SKM-1 (cell line): ENCODE results near the gene CERS3.

Experiments used
- DNase-seq: peaks from one replicate; lab custom pipeline; 2025; ENCODE audit not compliant: unreplicated experiment; lab: John Stamatoyannopoulos, UW

The CERS3 gene

DNA sequence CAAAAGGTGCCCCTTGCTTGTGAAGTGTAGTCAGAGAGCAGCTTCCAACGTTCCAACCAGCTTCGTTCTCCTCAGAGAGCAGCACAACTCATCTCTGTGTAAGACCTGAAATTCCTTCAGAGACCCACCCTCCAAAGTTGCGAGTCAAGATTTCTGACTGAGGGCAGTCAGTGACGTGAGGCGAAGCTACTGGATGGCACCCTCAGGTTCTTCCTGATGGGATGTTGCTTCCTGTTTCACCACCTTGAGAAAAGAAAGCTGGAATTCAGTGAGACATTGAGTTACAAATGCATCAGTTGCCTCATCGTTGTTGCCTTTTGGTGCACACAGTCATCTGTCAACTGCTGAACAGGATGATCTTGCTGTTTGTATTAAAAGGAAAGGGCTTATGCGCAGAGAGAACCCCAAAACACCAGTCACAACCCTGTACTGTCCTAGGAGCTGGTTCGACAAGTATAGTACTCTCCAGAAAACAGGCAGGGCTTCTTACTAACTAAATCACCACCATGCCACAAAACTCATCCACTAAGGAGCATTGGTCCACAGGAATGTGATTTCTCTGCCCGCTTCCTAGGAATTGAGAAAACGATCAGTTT lies at the start of gene CERS3:
CERS3 (minus strand) TSS at position 118 of the 596 bp plus-strand sequence. CDS start 27,101 bp downstream, outside the sequence.
- DNase-seq, result no peak

DNA sequence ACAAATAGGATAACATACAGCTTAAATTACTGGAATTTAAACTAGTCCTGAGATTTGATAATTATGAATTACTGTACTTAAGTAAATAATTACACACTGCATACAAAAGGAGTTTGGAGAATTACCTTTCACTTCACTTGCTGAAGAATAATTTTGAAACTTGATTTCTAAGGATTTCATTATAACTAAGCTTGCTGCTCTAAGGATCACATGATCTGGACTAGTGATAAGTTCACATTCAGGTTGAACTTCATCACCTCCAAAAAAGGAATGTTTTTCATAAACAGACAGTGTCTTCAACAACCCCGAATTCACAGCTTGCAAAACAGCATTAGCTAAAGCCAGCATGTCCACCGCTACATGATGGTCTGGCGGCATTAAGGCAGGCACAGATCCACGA lies 44.8 kb upstream of the CERS3 start:
- DNase-seq, result no peak

DNA sequence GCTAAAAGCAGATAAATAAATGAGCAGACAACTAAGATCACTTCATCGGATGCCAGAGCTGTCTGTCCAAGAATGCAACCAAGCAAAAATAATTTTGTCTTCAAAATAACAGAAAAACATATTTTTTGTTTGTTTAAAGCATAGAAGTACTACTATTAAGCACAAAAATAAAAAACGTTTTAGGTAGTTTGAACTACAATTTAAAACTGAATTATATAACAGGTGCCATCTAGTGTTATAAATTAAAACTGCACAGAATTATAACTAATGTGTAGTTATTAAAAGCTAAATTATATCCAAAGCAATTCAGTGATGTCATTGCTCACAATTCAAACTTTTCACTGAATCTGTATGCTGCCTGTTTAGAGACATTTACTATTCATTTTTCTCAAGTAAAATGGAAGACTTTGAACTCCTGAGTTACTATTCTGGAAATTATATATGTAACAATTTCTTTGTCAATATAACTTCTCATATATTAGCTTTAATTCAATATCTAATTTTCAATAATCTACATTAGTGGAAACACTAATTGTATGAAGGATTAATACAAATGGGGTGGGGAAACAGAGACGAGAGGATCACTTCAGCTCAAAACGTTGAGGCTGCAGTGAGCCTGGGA lies 43.7 kb upstream of the CERS3 start:
- no peak for DNase-seq

DNA sequence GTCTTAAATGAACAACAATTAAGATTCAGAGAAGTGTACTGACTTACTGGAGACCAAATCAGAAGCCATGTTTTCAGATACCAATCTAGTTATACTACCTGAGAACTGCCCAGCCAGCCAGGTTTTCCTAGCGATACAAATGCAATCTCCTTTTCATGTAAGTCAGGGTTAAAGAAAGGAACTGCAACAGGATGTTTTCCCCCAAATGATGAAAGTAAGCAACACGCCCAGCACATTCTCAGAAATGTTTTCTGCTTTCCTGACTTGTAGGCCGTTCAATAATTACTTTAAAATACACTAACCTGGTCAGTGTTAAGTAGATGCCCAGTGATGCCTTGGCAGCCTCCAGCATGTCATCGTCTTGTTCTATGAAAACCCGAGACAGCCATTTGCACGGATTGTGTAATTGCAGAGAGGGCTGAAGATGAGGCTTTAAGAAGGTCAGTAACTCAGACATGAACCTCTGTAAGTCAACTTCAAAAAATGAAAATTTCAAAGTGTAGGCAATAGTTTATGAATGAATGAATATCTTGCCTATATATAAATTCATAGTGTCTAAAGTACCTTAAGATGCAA lies 42.9 kb upstream of the CERS3 start:
- no peak for DNase-seq

DNA sequence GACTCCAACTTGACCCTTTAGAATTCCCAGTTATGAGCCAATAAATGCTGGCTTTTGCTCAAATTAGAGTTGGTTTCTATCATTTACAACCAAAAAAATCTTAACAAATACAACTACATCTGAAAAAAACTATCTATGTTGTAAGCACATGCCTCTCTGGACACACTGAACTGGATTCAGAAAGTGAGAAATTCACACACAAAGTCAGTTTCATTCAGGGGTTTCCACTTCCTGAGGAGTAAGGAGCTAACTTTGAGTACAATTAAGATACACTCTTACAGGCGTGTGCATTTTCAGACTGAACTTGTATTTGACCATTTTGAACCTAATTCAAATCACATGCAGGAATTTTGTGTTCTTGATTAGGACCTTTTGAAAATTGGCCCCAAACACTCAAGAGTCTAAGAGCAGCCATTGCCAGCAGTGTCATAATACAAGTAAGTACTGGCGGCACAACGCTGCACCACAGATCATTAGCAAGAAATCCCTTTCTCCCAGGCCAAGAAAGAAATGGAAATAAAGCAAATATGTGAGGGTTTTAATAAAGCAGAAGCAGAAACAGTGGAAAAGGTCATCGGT lies 42.1 kb upstream of the CERS3 start:
- DNase-seq, result no peak

DNA sequence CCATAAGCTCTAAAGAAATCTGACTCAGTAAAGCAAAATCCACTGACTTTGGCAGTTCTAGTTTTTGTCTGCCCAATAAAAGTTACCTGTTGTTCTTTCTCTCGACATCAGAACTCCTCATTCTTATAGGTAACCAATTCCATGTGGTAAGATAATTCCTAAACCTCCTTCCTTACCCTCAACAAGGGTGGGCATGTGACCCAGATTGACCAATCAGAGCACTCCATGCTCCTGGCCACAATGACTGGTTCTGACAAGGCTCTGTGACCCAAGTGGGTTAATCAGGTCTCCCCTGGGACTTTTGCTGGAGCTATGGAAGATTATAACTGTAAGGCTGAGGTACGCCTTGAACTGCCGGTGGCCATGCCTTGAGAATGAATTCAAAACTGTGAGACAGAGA lies 41.5 kb upstream of the CERS3 start:
- DNase-seq, result no peak

DNA sequence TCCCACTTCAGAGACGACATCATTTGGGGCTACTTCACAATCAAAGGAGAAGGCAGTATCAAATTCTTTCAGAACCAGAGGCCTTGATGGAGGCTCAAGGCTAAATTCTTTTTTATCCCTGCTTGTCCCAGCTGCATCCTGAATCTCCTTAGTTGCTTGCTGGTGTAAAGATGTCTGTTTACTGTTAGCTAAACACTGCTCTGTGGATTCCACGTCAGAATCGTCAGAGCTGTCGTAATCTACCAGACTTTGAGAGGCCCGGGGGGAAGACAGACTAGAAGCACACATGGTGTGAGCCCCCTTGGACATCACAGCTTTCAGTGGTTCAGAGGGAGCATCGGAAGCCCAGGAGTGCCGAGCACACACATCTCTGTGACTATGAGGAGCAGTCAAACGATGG lies 40.6 kb upstream of the CERS3 start:
- no peak for DNase-seq

DNA sequence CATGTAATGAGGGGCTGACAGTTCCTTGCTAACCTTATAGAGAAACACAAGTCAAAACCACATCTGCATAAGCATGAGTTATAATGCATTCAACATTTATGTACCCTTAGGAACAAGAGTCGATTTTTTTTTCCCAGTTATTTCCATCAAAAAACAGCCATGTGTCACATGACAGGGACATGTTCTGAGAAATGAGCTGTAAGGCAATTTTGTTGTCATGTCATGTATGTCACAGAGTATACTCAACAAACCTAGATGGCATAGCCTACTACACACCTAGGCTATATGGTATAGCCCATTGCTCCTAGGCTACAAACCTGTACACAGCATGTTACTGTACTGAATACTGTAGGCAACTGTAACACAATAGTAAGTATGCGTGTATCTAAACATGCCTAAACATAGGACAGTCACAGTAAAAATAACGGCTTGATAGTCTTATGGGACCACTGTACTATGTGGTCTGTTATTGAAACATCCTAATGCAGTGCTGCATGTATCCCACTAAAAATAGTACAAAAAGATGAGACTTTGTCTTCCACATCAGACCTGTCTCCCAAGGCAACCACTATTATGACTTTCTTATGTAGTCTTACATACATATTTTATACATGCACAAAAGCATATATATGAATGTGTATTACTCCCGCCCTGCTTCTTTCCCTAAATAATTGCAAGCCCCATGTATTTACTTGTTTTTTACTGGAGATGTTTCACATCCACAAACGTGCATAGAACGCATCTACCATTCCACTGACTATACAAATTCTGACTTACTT lies 38.3 kb upstream of the CERS3 start:
- DNase-seq, result no peak

DNA sequence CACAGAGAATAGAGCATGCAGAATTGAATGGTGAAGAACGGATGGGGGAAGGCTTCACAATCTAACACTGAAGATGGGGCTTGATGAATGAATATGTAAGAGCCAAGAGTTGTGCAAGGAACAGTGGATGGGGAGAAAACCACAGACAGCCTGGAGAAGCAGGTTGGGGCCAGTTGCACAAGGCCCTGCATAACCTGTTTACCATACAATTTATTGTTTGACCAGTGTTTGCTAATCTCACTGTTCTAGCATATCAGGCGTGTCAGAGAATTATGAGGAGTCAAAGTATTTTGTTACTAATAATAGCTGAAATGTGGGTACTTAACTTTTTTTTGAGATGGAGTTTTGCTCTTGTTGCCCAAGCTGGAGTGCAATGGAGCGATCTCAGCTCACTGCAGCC lies 36.8 kb upstream of the CERS3 start:
- peak; percentile 23 for DNase-seq

DNA sequence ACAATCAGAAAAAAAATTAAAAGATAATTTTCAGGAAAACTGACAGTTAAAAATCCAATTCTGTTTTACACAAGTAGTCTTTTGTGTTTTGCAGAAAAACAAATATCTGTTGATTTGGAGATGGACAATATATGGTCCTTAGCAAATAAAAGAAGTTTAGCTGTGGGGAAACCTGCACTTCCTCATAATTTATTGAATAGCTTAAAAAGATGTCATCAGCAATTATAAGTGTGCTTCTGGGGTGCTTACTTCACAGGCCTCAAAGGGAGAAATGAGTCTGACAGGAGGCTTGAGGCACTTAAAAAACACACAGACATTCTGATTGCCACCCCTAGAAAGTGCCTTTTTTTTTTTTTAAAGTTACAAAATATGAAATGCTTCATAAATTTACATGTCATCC lies 31.6 kb upstream of the CERS3 start:
- DNase-seq, result no peak

DNA sequence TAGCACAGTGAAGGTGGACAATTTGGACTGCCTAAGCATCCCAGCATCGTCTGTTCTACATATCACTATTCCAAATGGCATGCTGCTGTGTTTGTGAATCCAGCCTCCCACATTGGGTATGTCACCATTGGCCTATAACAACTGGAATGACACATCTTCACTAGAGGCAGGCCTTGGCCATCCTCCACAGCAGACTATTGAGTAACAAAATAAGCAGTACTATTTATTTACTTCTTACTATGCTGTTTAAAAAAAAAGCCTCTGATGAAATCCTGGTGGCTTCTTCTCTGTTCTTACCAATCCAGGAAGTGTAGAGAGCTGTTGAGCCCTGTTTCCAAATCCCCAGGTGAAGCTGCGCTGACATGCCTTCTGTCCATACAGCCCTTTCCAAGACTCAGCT lies 30.6 kb upstream of the CERS3 start:
- DNase-seq, result peak; percentile 55

DNA sequence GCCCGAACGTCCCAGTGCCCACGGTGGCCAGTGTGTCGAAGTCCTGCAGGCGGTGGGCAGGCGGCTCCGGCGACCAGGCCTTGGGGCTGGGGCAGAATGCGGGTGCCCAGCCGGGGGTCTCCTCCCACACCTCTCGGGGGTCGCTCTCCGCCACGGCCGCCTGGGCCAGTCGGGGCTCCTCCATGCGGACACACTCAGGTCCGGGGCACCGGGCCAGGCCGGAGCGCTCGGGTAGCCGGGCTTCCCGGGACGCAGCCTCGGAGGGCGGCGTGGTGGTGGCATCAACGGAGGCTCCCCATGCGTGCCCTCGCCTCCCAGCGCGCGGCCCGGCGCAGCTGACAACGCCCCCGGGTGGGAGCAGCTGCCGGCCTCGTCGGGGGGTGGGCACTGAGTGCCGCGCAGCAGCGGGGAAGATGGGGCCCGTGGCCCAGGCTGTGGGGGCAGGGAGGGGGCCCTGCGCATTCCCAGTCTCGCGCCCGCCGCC lies 30.1 kb upstream of the CERS3 start:
- DNase-seq, result no peak

DNA sequence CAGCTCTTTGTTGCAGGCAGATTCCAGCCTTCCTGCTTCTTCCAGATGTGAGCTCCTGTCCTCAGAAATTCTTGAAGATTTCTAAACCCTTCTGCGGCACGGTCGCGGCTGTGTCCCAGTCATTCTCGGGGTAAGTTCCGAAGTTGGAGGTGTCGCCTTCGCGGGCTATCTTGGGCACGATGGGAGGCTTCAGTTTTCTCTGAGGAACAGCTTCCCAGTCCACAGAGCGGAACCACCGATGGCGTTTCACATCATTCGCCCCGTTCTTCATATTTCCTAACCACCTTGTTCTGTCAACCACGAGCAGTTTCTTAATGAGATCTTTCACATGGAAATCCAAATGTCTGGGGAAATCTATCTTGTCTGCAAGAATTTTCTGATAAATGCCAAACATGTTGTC lies 24.7 kb upstream of the CERS3 start:
- no peak for DNase-seq

DNA sequence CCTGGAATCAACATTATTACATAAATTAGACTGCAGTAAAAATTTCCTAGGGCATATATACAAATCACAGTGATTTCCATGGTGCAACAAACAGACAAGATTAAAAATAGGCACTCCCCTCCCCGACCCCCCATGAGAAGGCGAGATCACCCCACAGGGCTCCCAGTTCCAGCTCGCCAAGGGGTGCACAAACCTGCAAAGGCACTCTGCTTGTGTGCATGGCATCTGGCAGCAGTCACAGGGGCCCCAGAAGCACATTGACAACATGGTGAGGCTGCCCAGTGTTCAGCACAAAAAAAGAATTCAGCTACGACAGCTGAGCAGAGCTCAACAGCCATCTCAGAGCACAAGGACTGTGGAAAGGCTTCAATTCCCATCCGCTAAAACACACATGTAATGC lies 19.2 kb upstream of the CERS3 start:
- DNase-seq, result no peak

DNA sequence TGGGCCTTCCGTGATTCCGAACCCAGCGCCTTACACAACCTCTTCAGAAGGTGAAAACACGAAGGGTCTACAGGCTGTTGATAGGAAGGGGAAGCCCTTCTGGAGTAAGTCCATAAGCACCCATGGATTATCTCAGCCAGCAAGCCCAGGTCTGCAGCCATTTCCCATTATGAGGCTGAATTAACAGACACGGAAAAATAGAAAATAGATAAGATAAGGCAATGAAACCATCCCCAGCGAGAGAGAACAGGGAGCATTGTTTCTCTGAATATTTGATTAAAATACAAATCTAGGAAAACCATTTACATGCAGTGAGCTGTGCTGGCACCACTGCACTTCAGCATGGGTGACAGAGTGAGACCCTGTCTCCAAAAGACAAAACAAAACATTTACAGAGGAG lies 16.2 kb upstream of the CERS3 start:
- DNase-seq, result no peak

DNA sequence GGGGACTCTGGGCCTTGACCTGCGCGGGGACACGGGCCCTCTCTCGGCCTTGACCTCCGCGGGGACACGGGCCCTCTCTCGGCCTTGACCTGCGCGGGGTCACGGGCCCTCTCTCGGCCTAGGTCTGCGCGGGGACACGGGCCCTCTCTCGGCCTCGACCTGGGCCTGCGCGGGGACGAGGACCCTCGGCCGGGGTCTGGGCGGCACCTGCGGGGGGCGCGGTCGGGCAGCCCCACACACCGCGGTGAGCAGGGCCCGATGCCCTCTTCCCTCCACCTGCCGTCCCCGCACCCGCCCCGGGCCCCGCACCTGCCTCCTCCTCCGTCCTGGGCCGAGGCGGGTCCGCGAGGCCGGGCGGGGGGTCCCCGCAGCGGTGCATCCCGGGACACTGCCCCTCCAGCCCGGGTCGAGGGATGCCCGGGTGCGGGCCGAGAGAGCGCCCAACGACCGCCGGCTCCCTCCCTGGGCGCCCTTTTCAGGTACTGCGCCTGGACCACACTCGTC lies 15.6 kb upstream of the CERS3 start:
- DNase-seq, result no peak

DNA sequence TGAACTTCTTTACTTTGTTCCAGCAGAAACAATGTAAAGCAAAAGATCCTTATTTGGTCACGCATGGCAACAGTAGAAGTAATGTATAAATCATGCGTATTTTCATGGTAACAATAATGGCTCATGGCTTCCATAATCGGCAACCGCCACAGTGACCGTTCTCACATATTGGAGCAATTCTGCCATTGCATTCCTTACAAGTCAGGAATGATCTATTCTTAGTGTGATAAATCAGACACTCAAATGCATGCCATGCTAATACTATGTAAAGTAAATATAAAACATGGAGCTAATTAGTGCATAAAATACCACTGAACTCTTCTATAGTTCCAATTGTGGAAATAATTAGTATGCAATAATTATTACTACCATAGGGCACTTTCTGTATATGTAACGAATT lies 13.5 kb upstream of the CERS3 start:
- DNase-seq, result no peak

DNA sequence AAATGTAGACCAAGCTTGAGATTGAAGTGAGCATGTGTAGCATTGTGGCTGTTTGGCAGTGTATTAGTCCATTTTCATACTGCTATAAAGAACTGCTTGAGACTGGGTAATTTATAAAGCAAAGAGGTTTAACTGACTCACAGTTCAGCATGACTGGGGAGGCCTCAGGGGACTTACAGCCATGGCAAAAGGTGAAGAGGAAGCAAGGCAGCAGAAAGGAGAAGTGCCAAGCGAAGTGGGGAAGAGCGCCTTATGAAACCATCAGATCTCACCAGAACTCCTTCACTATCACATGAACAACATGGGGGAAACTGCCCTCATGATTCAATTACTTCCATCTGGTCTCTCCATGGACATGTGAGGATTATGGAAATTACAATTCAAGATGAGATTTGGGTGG lies 8.6 kb upstream of the CERS3 start:
- peak; percentile 82 for DNase-seq

DNA sequence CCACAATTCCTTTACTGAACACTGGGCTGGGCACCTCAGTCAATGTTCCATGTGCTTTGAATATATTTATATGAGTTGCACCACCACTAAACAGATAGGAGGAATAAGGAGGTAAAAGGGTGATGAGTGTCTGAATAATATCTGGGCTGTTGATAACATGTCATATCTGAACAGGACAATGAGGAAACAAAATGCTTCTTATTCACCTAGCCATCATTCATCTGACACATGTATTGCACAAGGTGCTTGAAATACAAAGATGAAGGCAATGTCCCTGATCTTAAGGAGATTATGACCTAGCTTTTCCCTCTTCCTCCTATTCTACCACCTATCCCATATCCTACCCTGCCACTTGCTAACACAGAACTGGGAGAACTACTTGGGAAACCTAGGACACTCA lies 8.0 kb upstream of the CERS3 start:
- no peak for DNase-seq

DNA sequence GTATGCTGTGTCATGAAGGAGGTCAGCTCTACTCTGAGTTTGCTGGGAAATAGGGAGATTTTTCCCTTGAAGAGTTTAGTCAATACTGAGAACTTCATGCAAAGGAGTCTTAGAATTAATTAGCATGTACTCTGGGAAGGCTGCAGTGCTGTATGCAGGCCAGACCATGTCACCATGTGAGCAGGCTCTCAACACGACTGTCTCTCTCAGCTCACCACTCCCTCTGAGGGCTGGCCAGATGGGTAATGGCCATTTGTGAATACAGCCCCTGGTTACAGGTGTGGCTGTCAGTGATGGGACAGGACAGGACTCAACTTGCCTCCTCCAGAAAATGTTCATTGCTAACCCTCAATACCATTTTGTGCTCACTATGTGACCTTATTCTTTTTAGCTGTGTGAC lies 5.1 kb upstream of the CERS3 start:
- DNase-seq, result no peak

DNA sequence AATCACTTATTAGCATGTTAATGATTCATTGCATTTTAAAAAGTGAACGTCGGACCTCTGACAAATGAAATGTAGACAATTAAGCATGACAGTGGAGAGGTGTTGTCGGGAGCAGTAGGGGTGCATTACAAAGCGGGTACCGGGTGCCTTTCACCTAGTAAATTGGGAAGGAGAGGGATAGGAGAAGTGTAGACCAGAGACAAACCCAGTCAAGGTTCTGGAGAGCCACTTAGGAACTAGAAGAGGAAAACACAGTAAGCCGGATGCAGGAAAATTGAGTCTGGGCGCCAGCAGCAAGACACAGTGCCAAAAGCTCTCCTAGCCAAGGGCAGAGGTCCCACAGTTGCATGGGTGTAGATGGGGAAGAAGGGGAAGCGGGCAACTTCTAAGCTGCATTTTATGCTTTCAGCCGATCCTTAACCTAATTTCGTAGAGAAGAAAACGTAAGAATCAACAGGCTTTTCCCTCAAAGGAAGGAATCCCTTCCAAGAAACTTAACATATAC lies 3.1 kb upstream of the CERS3 start:
- no peak for DNase-seq
